SIG-M5 treated with dmso at 0.1 percent for 504 hours (cell line): ENCODE data around the gene CDH23.
A peak's percentile ranks its signal among the peaks of the same experiment; 100 is the strongest.

Experiments
- DNase-seq: peaks from one replicate; lab custom pipeline; 2025; ENCODE audit not compliant: unreplicated experiment; lab: John Stamatoyannopoulos, UW

The CDH23 gene

GRCh38 chr10:71462062-71462935 lies 65.6 kb downstream of the CDH23 start:
- no peak for DNase-seq

- DNase-seq: no peak
These were observed 66.4 kb downstream of the CDH23 start for GRCh38 chr10:71463111-71463510.

DNA sequence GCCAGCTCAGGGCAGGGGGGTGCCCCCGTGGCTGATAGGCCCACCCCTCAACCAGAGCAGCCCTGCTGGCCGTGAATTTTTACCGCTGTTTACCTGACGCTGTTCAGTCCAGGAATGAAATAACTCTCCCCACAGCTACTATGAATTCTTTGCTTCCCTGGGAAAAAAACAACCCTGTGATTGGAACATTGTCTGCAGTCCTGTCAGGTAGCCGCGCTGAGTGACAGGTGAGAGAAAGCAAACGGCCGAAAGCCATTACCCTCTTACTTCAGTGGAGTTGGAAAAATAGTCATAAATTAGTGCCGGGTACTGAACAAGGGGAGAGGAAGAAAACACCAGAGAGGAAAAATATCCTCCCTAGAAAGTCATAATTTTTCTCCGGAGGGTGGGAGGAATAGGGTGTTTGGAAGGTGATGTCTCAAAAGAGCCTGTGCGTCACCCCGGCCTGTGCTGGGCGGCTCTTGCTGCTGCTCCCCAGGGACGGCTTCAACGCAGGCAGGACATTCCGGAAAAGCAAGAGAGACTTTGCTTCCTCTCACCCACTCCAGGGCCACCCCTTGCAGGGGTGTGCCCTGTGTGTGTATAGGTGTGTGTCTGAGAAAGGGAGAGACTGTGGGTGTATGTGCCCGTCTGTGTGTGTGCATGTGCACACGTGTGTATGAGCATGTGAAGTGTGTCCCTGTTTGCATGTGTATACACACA lies 69.0 kb downstream of the CDH23 start:
- DNase-seq: no peak

GRCh38 chr10:71466330-71466729 lies 69.6 kb downstream of the CDH23 start:
- no peak for DNase-seq

- DNase-seq: no peak
These were observed 70.4 kb downstream of the CDH23 start for GRCh38 chr10:71467161-71467560.

- no peak for DNase-seq
These were observed 71.0 kb downstream of the CDH23 start for GRCh38 chr10:71467569-71468362.

DNA sequence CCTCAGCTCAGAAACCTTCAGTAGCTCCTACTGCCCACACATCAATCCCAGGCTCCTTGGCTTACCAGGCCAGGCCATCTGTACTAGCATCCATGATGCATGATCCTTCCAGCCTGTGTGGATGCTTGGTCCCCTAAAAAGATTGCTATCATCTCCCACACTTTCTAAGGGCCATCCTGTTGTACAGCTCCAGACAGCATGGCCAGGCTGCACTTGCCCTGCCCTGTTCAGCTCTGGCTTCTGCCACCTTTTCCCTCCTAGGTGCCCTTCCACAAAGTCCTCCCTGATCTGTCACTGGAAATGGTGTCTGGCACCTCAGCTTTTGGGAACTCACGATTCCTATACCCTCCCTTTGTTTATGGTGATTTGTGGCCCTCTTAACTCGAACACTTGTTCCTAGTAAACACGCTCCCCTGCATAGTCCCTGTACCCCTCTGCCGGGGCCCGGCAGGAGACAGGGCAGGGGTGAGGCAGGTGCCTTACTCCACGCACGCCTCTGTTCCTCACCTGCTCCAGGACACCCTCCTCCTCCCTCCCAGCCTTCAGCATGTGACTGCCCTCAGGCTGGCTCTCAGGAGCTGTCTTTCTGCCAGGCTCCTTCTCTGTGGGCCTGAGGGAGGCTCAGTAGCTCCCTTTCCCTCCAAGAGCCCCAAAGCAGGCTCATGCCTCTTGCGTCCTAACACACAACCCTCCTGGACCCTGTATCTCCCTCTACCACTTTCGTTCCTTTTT lies 71.8 kb downstream of the CDH23 start:
- no peak for DNase-seq

GRCh38 chr10:71471006-71471405 lies 74.3 kb downstream of the CDH23 start:
- DNase-seq: no peak

DNA sequence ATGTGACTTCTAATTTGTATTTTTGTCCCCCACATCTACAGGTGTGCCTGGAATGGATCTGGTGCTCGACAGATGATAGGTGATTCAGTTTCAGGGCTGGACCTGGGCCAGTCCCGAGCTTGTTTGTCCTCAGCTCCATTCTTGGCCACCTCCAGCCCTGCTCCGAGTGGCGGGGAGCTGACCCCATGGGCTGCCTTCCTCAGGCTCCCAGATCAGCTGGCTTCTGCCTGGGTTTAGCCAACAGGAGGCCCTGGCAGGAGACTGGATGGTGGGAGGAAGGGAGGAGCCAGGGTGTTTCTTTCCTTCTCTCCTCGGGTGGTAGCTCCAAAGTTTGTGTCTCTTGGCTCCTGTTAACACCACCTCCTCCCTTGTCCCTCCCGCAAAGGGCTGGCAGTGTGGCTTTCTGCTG lies 75.2 kb downstream of the CDH23 start:
- no peak for DNase-seq

DNA sequence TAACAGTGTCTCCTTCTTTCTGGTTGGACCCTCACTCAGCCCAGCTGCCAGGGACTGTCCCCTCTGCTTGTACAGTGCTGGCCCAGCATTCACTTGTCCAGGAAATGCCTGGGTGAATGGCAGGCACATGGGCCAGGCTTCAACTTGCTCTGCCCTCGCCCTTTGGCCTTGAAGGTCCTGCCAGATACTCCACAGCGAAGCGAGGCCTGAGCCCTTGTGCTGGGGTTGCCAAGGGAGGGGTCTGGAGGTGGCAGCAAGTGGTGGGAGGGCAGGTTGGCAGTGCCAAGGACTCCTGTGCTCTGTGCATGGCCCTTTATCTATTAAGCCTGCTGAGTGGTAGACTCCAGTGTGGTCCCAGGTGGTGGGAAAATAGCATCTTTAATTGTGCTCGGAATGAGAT lies 75.7 kb downstream of the CDH23 start:
- DNase-seq: no peak

DNA sequence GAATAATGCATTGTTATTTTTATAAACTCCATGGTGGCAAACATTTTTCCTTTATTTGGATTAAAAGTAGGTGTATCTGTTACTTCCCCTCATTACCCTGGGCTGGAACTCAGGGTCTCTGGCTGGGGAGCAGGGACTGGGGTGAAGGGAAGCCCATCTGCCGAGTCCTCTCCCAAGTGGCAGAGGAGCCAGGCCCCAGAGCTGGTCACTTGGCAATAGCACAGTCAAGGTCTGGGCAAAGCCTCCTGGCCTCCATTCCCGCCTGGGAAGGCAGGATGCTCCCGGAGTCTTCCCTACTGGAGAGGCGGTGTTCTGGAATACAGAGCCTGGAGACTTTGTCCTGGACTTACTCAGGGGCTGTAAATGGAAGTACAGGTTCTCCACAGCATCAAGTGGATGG lies 76.2 kb downstream of the CDH23 start:
- no peak for DNase-seq

GRCh38 chr10:71473671-71474599 lies 77.2 kb downstream of the CDH23 start:
- no peak for DNase-seq

- DNase-seq: no peak
These were observed 78.1 kb downstream of the CDH23 start for GRCh38 chr10:71474702-71475242.

DNA sequence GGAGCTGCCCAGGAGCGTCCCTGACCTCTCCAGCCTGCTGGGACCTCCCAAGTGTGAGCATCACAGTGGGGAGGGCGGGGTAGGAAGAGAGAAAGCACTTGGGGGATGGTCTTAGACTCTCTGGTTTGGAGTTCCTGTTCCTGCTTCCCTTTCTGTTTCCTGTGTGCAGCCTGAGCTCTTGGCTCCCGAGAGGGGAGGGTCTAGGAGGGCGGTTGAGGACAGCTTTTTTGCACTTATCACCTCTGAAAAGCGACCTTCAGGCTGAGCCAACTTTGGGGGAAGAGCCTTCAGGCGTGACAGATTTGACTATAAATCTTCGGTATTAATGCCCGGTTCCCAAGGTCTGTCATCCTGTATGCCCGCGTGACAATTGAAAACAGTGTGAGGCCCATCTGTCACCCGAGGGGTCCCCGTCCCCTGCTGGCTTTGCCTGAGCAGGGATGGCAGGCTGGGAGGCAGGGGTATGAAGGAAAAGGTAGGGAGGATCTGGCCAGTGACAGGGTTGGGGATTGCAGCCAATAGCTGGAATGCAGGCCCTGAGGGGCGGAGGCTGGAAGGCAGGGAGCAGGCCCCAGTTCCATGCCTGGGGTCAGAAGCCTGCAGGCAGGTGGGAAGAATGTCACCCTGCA lies 78.6 kb downstream of the CDH23 start:
- DNase-seq: peak; percentile 53

- no peak for DNase-seq
These were observed 79.7 kb downstream of the CDH23 start for GRCh38 chr10:71476228-71477011.

GRCh38 chr10:71478173-71478572 lies 81.5 kb downstream of the CDH23 start:
- no peak for DNase-seq

DNA sequence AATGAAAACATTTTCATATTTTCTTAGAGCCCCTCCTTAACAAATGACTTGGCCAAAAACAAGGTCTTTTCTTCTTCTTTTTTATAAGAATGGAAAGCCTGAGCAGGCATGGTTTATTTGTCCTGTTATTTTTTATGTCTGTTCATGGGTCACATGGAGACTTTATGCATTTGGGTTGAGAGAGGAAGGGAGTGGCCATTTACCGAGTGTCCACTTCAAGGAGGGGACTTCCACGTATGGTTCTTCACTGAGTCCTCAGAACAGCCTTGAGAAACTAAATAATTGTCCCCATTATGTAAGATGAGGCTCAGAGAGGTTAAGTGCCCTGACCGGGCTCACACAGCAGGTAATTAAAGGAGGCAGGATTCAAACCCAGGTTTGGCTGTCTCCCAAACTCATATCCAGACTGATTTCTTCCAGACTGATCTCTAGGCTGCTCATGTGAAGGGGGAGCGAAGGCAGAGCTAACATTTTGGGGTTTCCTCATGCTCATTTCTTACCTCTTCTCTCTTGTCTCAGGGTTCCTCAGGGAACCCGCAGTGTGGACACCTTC lies 82.2 kb downstream of the CDH23 start:
- no peak for DNase-seq

DNA sequence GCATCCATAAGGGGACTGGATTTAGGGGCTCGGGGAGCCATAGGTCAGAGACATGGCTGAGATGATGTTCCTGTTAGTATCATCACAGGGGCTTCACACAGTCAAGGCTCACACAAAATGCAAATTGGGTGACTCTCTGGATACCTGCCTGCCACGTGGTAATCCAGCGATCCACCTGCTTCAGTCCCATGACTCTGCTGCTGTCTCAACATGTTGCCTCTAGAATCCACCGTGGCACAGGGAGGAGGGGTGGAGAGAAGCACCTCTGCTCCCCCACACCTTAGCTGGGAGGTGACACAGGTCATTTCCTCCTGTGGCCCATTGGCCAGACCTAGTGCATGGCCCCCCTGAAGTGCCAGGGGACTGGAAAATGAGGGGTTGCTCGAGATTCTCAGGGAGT lies 83.1 kb downstream of the CDH23 start:
- DNase-seq: no peak
